Breast epithelium (tissue), 4 donors: ENCODE results near the gene NRXN3. TPM values are rescaled to one million over a fixed set of nuclear protein-coding genes. Genes with fewer than 3 reads are reported as not detected.
A peak's percentile ranks its signal among the peaks of the same experiment; 100 is the strongest.

ENCODE experiments used
- DNase-seq, 2 donors: peaks; one replicate each; pipeline ENCODE4 v3.0.0-alpha.2; 2019; ENCODE audit warnings: low spot score in 2 of 2
- H3K27ac ChIP-seq, 2 donors: fragments of 200-600 bp; sonication (generic) in 1 of 2; one replicate each; pipeline ENCODE4 v1.5.1; 2016 to 2019; ENCODE audit warnings: mild to moderate bottlenecking in 1 of 2
- H3K27me3 ChIP-seq, 2 donors: fragments of 200-600 bp; sonication (generic) in 1 of 2; one replicate each; pipeline versions ENCODE4 v1.5.1 to v1.6.0; 2017 to 2019; ENCODE audit warnings: control low read depth in 1 of 2, mild to moderate bottlenecking in 1 of 2
- H3K36me3 ChIP-seq: fragments of 200-600 bp; one replicate; pipeline ENCODE4 v1.5.1; 2019
- H3K4me1 ChIP-seq, 2 donors: fragments of 200-600 bp; sonication (generic); one replicate each; pipeline ENCODE4 v1.5.1; 2016 to 2019; ENCODE audit warnings: control low read depth in 1 of 2
- H3K4me3 ChIP-seq, 3 donors: fragments of 200-600 bp; sonication (generic); 1 replicate in 2 of 3; 2 replicates in 1 of 3; pipeline ENCODE4 v1.5.1; 2016 to 2019; ENCODE audit warnings: mild to moderate bottlenecking in 3 of 3, moderate library complexity in 2 of 3
- H3K9me3 ChIP-seq, 2 donors: fragments of 200-600 bp; sonication (generic) in 1 of 2; one replicate each; pipeline ENCODE4 v1.5.1; 2016 to 2019; ENCODE audit warnings: control low read depth in 1 of 2
- CTCF ChIP-seq, 3 donors: fragments of 450-650 bp; IDR thresholded peaks; one replicate each; pipeline ENCODE4 v1.5.1; 2016 to 2017; ENCODE audit warnings: antibody characterized with exemption in 3 of 3, mild to moderate bottlenecking in 3 of 3, moderate library complexity in 3 of 3
- POLR2A ChIP-seq: fragments of 450-650 bp; IDR thresholded peaks from one replicate; pipeline ENCODE4 v1.6.1; 2016; ENCODE audit warnings: antibody characterized with exemption, mild to moderate bottlenecking, moderate library complexity
- POLR2AphosphoS5 ChIP-seq, 3 donors: sonication (generic); formaldehyde crosslinking; IDR thresholded peaks; one replicate each; pipeline ENCODE4 v1.6.1; 2017; ENCODE audit warnings: antibody characterized with exemption in 3 of 3
- intact Hi-C: fragments of 100-400 bp; cut with DNase I; formaldehyde crosslinking; loops from one replicate; pipeline ENCODE4 v1.15.1; 2023; ENCODE audit warnings: low total_unique reads
- total RNA-seq, 3 donors: library from RNA; depleted of rRNA; stranded (reverse); fragments of >200 nt; gene quantifications; one replicate each; pipeline ENCODE4 v1.1.0, GENCODE V29; 2016

Gene NRXN3
- 1 to 10 TPM; 2.9 to 3.6 (median 3.5) TPM for total RNA-seq

GRCh38 chr14:78170203-78170602 lies at the start of gene NRXN3:
NRXN3 (plus strand) TSS chr14:78170373; CDS start chr14:78243094, 72,721 bp downstream.
- peaks cover 0 to 17% of the 10 kb centered on the region in 2 donors for H3K27me3 ChIP-seq
- H3K4me1 ChIP-seq: no peaks in the 10 kb centered on the region
- H3K36me3 ChIP-seq: no peaks in the 10 kb centered on the region
- intact Hi-C loops: no loop called here
- TF ChIP-seq POLR2A (no peak), CTCF (IDR thresholded peaks at IDR 0.05) (no peak), POLR2AphosphoS5 (IDR thresholded peaks at IDR 0.05) (no peak)
- no peak for DNase-seq
- H3K4me3 ChIP-seq: peak within 1 kb of the TSS in 1 of 3 donors; percentile 19
- no peak within 1 kb of the TSS for H3K27ac ChIP-seq
- H3K9me3 ChIP-seq: no peaks in the 10 kb centered on the region

GRCh38 chr14:78122436-78122835 lies 47.7 kb upstream of the NRXN3 start:
- intact Hi-C loops: no loop called here
- DNase-seq: no peak
- H3K27me3 ChIP-seq: no peaks in the 10 kb centered on the region
- no peak overlapping the region for H3K27ac ChIP-seq
- no peak overlapping the region for H3K4me3 ChIP-seq
- H3K9me3 ChIP-seq: peaks cover 0 to 9% of the 10 kb centered on the region in 2 donors
- H3K4me1 ChIP-seq: no peaks in the 10 kb centered on the region
- no peaks in the 10 kb centered on the region for H3K36me3 ChIP-seq
- TF ChIP-seq POLR2AphosphoS5 (IDR thresholded peaks at IDR 0.05) (no peak), CTCF (IDR thresholded peaks at IDR 0.05) (no peak), POLR2A (no peak)

GRCh38 chr14:78123650-78124253 lies 46.4 kb upstream of the NRXN3 start:
- no peaks in the 10 kb centered on the region for H3K4me1 ChIP-seq
- H3K4me3 ChIP-seq: no peak overlapping the region
- intact Hi-C loops: no loop called here

GRCh38 chr14:78127961-78128360 lies 42.2 kb upstream of the NRXN3 start:
- H3K4me1 ChIP-seq: no peaks in the 10 kb centered on the region
- H3K27ac ChIP-seq: no peak overlapping the region
- no peak overlapping the region for H3K4me3 ChIP-seq
- no peaks in the 10 kb centered on the region for H3K36me3 ChIP-seq
- DNase-seq: no peak
- H3K27me3 ChIP-seq: no peaks in the 10 kb centered on the region
- no peaks in the 10 kb centered on the region for H3K9me3 ChIP-seq
- intact Hi-C loops: no loop called here
- TF ChIP-seq POLR2A (no peak), CTCF (IDR thresholded peaks at IDR 0.05) (no peak), POLR2AphosphoS5 (IDR thresholded peaks at IDR 0.05) (no peak)

More at GRCh38 chr14:78123650-78124253, 46.4 kb upstream of the NRXN3 start:
- Histone ChIP-seq H3K36me3 (no peaks in the 10 kb centered on the region), H3K9me3 (peaks cover 0 to under 1% of the 10 kb centered on the region in 2 donors), H3K27me3 (no peaks in the 10 kb centered on the region), H3K27ac (no peak overlapping the region)
- TF ChIP-seq CTCF (IDR thresholded peaks at IDR 0.05): no peak
- TF ChIP-seq POLR2A: no peak
- no peak for TF ChIP-seq POLR2AphosphoS5 (IDR thresholded peaks at IDR 0.05)
- no peak for DNase-seq

- Histone ChIP-seq H3K36me3 (no peaks in the 10 kb centered on the region), H3K4me1 (no peaks in the 10 kb centered on the region), H3K27ac (no peak overlapping the region), H3K4me3 (no peak overlapping the region), H3K27me3 (no peaks in the 10 kb centered on the region), H3K9me3 (no peaks in the 10 kb centered on the region)
- intact Hi-C loops: no loop called here
- TF ChIP-seq CTCF (IDR thresholded peaks at IDR 0.05) (no peak), POLR2AphosphoS5 (IDR thresholded peaks at IDR 0.05) (no peak), POLR2A (no peak)
- no peak for DNase-seq
Measured at GRCh38 chr14:78129375-78129774, 40.8 kb upstream of the NRXN3 start.
